Cardiac fibroblast (primary cell): ENCODE data around the gene AMZ1.
A peak's percentile ranks its signal among the peaks of the same experiment; 100 is the strongest.
"Not testable (repeated sequence)": the region's sequence is repeated elsewhere in the genome, so short reads cannot be mapped to it uniquely, and the experiment has no call there.

Source experiments
- DNase-seq, 2 donors: peaks; one replicate each; pipeline versions ENCODE4 v3.0.0 to v3.0.0-alpha.2; 2010; ENCODE audit warnings: low read depth in 2 of 2
- H3K4me3 ChIP-seq, 2 donors: replicated peaks in 1 of 2; 1 replicate in 1 of 2; 2 replicates in 1 of 2; pipeline ENCODE4 v1.5.1; 2011; ENCODE audit warnings: low read depth in 2 of 2, low read length in 2 of 2, mild to moderate bottlenecking in 2 of 2, moderate library complexity in 1 of 2
- TF ChIP-seq, protein P1 (sequence below): IDR thresholded peaks from one replicate; pipeline ENCODE4 v1.5.1; 2011; ENCODE audit warnings: low read depth, mild to moderate bottlenecking, low read length, inconsistent platforms

The AMZ1 gene

DNA sequence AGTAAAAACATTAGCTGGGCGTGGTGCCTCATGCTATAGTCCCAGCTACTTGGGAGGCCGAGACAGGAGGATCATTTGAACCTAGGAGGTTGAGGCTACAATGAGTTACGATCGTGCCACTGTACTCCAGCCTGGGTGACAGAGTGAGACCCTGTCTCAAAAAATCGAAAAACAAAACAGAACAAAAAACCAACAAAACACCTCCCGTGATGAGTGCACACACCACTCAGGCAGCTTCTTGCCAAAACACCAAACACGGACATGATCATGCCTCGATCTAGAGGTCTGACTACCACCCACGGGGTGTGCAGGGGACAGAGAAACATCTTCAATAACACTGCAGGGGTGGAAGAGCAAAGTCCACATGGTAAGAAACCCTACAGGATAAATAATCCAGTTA, 44.4 kb downstream of the AMZ1 start:
- H3K4me3 ChIP-seq, result no peak overlapping the region
- DNase-seq, result no peak
- TF ChIP-seq, protein P1, sequence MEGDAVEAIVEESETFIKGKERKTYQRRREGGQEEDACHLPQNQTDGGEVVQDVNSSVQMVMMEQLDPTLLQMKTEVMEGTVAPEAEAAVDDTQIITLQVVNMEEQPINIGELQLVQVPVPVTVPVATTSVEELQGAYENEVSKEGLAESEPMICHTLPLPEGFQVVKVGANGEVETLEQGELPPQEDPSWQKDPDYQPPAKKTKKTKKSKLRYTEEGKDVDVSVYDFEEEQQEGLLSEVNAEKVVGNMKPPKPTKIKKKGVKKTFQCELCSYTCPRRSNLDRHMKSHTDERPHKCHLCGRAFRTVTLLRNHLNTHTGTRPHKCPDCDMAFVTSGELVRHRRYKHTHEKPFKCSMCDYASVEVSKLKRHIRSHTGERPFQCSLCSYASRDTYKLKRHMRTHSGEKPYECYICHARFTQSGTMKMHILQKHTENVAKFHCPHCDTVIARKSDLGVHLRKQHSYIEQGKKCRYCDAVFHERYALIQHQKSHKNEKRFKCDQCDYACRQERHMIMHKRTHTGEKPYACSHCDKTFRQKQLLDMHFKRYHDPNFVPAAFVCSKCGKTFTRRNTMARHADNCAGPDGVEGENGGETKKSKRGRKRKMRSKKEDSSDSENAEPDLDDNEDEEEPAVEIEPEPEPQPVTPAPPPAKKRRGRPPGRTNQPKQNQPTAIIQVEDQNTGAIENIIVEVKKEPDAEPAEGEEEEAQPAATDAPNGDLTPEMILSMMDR, result no peak

DNA sequence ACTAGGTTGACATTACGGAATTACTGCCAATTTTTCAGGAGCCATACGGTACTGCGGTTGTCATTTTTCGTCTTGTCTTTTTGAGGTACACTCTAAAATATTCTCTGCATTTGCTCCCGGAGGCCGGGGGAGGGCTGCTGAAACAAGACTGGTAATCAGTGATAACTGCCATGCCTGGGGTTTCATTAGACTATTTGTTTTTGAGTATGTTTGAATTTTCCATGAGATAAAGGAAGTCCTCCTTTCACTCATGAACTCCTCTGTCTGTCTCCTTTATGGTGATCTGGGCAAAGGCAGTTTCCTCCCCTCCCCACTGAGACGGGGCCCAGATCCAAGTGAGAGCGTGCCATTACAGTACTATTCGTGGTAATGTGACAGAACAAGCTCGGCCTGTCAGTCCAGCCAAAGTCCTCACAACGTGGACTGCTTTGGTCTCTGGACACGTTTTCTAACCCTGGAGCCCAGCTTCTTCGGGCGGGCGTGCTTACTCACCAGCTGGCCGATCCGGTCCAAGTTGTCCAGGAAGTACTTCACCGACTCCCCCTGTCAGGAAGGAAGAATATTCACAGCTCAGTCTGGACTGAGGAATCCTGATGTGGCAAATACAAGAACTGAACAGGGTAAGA, 45.1 kb downstream of the AMZ1 start:
- H3K4me3 ChIP-seq, result no peak overlapping the region
- TF ChIP-seq, protein P1, result no peak
- peak; percentile 77 to 81 for DNase-seq

DNA sequence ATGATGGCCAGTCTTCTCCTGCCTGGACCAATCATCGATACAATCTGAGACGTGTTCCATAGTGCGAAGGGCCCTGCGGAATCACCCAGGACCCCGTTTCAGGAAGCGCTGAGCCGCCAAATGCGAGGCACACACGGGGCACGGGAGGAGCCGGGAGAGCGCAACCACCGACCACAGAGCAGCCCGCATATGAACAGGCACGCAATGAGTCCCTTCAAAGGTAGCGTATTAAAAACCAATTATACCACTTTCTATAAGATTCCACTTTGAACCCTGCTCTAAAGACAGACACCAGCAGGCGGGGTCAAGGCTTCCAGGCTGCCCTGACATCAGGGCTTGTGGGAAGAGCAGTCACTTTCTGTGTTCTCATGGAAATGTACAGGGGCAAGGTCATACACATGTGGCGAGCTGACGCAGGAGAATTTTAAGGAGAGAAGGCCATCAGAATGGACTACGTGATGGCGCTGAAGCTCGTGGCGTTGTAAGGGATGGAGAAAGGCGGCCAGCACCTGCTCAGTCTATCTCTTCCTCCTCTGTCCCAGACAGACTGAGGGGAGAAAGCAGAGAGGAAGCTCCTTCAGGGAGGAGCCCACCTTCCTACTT, 46.2 kb downstream of the AMZ1 start:
- H3K4me3 ChIP-seq, result no peak overlapping the region
- no peak for DNase-seq

DNA sequence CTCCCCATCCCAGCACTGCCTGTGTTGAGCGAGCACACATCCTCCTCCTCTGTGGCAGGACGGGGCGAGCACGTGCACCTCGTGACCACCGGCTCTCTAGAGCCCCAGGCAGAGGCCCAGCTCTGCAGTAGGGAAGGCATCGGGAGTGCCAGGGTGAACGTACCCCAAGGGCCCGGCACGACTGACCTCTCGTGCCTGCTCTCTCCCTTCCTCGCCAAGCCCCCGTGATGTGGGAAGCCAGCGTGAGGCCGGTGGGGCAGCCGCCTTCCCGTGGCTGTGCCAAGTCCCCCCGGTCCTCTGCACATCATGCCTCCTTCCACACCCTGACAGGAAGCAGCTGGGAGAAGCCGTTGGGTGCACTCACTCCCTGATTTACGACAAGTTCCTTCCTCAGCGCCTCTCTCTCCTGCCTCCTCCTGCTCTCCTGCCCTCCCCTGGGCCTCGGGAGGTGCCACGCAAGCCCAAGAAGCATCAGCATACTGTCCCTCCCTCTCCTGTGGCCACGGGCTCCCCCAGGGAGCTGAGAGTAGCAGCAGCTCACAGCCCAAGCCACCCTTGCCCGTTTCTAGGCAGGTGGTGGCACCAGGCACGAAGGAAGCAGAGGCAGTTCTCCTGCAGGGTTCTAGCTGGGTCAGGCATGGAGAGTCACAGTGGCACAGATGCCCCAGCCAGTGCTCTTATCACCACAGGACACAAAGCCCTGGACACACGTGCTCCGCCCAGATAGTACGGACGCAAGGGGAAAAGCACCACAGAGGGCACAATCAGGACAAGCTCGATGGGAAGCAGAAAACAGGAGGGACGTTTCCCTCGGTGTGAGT, 47.0 kb downstream of the AMZ1 start:
- no peak overlapping the region for H3K4me3 ChIP-seq
- no peak for DNase-seq
- TF ChIP-seq, protein P1, result no peak

More for the DNA sequence above, 46.2 kb downstream of the AMZ1 start:
- TF ChIP-seq, protein P1, result no peak

DNA sequence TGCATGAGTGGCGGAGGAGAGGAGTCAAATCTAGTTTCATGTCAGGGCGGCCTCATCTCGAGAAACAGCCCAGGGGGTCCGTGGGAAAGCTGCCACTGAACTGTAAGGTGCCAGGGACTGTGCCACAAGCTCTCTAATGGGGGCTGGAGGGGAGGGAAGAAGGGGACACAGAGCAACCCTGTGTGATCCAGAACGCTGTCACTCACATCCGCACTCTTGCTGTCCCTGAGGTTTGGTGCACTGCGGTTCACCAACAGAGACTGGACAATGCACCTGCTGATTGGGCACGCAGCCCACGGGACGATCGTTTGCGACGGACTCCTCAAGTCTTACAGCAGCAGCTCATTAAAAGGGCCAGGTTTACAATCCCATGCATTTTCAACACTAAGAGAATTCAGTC, 47.7 kb downstream of the AMZ1 start:
- TF ChIP-seq, protein P1, result no peak
- H3K4me3 ChIP-seq, result no peak overlapping the region
- no peak for DNase-seq

DNA sequence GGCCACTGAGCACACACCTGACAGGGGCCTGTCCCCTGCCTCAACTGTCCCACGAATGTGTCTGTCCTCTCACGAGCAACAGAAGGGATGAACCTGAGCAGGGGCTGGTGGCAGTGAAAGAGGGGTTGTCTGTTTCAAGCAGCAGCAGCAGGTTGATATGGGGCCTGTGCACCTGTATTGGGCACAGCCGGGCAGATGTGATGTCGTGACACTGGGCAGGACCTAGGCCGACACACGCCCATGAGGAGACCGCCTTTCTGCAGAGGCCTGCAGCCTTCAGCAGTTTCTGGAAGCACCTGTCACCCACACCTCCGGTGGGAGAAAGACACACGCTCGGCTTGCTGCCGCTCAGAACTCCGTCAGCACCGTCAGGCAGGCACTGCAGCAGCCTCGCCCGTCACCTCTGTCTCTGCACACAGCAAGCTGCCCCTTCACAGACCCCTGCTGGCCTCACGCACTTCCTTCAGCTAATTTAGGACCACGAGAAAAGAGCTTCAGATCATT, 48.5 kb downstream of the AMZ1 start:
- no peak overlapping the region for H3K4me3 ChIP-seq
- DNase-seq, result no peak
- TF ChIP-seq, protein P1, result no peak

DNA sequence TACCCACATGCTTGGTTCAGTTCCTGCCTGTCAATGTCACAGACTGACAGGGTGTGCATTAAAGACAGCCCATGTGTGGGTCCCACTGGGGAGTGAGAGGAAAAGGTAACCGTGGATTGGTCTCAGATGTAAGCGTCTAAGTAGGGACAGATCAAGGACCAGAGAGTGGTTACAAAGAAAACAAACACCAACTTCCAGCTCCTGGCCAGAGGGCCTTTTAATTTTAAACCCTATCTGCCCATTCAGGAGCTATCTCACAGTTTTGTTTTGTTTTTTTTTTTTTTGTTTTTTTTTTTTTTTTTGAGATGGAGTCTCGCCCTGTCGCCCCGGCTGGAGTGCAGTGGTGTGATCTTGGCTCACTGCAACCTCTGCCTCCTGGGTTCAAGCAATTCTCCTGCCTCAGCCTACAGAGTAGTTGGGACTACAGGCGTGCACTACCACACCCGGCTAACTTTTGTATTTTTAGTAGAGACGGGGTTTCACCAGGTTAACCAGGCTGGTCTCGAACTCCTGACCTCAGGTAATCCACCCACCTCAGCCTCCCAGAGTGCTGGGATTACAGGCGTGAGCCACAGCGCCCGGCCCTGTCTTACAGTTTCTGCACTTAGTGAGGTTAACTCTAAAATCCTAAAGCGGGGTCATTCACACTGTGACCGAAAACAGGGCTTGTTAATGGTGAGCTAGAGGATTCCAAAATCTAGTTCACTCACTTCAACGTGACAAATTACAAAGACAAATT, 49.2 kb downstream of the AMZ1 start:
- not testable (repeated sequence) for DNase-seq, H3K4me3 ChIP-seq
